K562 (cell line): ENCODE results near the gene DNAJC30. TPM values are rescaled to one million over a fixed set of nuclear protein-coding genes. Genes with fewer than 3 reads are reported as not detected.

Experiments
- BACH1 ChIP-seq: fragments of 200-800 bp; sonication (Bioruptor generic); IDR thresholded peaks from 2 replicates; pipeline ENCODE4 v1.6.1; 2016; ENCODE audit warnings: missing genetic modification characterization, missing compliant biosample characterization
- CBFA2T2 ChIP-seq: fragments of 450-650 bp; conservative IDR thresholded peaks from 2 replicates; pipeline ENCODE4 v1.6.1; 2017; ENCODE audit warnings: mild to moderate bottlenecking
- ELF2 ChIP-seq: fragments of 250-450 bp; sonication (Bioruptor Pico); IDR thresholded peaks from 2 replicates; pipeline ENCODE4 v1.5.0; 2021; ENCODE audit warnings: mild to moderate bottlenecking
- ETV5 ChIP-seq: sonication (generic); formaldehyde crosslinking; IDR thresholded peaks from 2 replicates; pipeline ENCODE4 v1.4.0; 2020; ENCODE audit warnings: low read depth, mild to moderate bottlenecking, missing genetic modification reagents
- HDAC1 ChIP-seq, 2 experiments: fragments of 450-650 bp; IDR thresholded peaks; 2 replicates each; pipeline ENCODE4 v1.6.1; 2016 to 2017; ENCODE audit warnings: inconsistent platforms in 1 of 2, mild to moderate bottlenecking in 1 of 2, moderate library complexity in 1 of 2
- LEF1 ChIP-seq: fragments of 450-650 bp; IDR thresholded peaks from 2 replicates; pipeline ENCODE4 v1.6.1; 2016; ENCODE audit warnings: mild to moderate bottlenecking
- NBN ChIP-seq: fragments of 450-650 bp; IDR thresholded peaks from 2 replicates; pipeline ENCODE4 v1.6.1; 2016; ENCODE audit warnings: low read depth, mild to moderate bottlenecking
- PCBP1 ChIP-seq: fragments of 200-400 bp; formaldehyde crosslinking; IDR thresholded peaks from 2 replicates; pipeline ENCODE4 v1.6.1; 2018; ENCODE audit warnings: mild to moderate bottlenecking, low read depth, low read length; ENCODE audit not compliant: poor library complexity, severe bottlenecking
- PML ChIP-seq: IDR thresholded peaks from 2 replicates; pipeline ENCODE4 v1.6.1; 2012; ENCODE audit warnings: low read length, inconsistent platforms
- SRSF3 ChIP-seq: fragments of 200-400 bp; formaldehyde crosslinking; IDR thresholded peaks from 2 replicates; pipeline ENCODE4 v1.6.1; 2016; ENCODE audit warnings: mild to moderate bottlenecking, low read length, moderate library complexity; ENCODE audit not compliant: insufficient read depth
- TCFL5 ChIP-seq: fragments of 250-450 bp; sonication (Bioruptor Pico); conservative IDR thresholded peaks from 2 replicates; pipeline ENCODE4 v1.6.1; 2021; ENCODE audit warnings: mild to moderate bottlenecking, moderate library complexity, matching md5 sums
- TSC22D4 ChIP-seq: fragments of 450-650 bp; IDR thresholded peaks from 2 replicates; pipeline ENCODE4 v1.6.1; 2016; ENCODE audit warnings: missing genetic modification characterization, missing biosample characterization, control low read depth
- ZNF140 ChIP-seq: fragments of 250-450 bp; sonication (Bioruptor Pico); IDR thresholded peaks from 2 replicates; pipeline ENCODE4 v1.8.0; 2021; ENCODE audit warnings: moderate library complexity, mild to moderate bottlenecking, inconsistent platforms
- ZNF445 ChIP-seq: fragments of 250-450 bp; sonication (Bioruptor Pico); IDR thresholded peaks from 2 replicates; pipeline ENCODE4 v1.4.0; 2020; ENCODE audit warnings: low read depth, mild to moderate bottlenecking, moderate library complexity
- ZNF668 ChIP-seq: fragments of 250-450 bp; sonication (Bioruptor Pico); IDR thresholded peaks from 2 replicates; pipeline ENCODE4 v1.8.0; 2022; ENCODE audit warnings: mild to moderate bottlenecking, inconsistent platforms
- ZNF699 ChIP-seq: fragments of 250-450 bp; sonication (Bioruptor Pico); IDR thresholded peaks from 2 replicates; pipeline ENCODE4 v1.8.0; 2021; ENCODE audit warnings: mild to moderate bottlenecking, moderate library complexity; ENCODE audit not compliant: insufficient replicate concordance
- polyA plus RNA-seq, 8 experiments: library from polyadenylated mRNA; depleted of rRNA in 4 of 8; stranded (reverse) in 5 of 8; unstranded in 3 of 8; fragments of >200 nt; fragmentation: Nextera tagmentation in 2 of 8; fragmentation: Illumina TruSeq in 1 of 8; extraction: Ambion mirVana in 2 of 8; extraction: Trizol in 1 of 8; gene quantifications; 2 replicates each; pipeline versions ENCODE4 v1.2.1 to v1.2.3, GENCODE V29; 2011 to 2014; ENCODE audit warnings: inconsistent platforms in 1 of 8, missing spikeins in 1 of 8
- total RNA-seq, 7 experiments: library from RNA; depleted of rRNA in 6 of 7; stranded (reverse); fragments of >200 nt in 6 of 7; fragmentation: Illumina TruSeq in 2 of 7; extraction: Trizol in 2 of 7; gene quantifications; 2 replicates each; pipeline versions ENCODE4 v1.2.1 to v1.2.3, GENCODE V29; 2011 to 2021; ENCODE audit warnings: low replicate concordance in 1 of 7
- TF ChIP-seq, protein P1 (sequence below): fragments of 450-650 bp; IDR thresholded peaks from 2 replicates; pipeline ENCODE4 v1.6.1; 2017; ENCODE audit warnings: antibody characterized with exemption, mild to moderate bottlenecking
- TF ChIP-seq, protein P2 (sequence below): fragments of 250-450 bp; sonication (Bioruptor Pico); IDR thresholded peaks from 2 replicates; pipeline ENCODE4 v1.9.0; 2021; ENCODE audit warnings: mild to moderate bottlenecking
- TF ChIP-seq, protein P3 (sequence below): fragments of 200-800 bp; sonication (Bioruptor generic); IDR thresholded peaks from 2 replicates; pipeline ENCODE4 v1.6.1; 2017; ENCODE audit warnings: missing genetic modification characterization, missing compliant biosample characterization
- TF ChIP-seq, protein P4 (sequence below): fragments of 250-450 bp; sonication (Bioruptor Pico); IDR thresholded peaks from 2 replicates; pipeline ENCODE4 v1.4.0; 2020; ENCODE audit warnings: mild to moderate bottlenecking, moderate library complexity, borderline replicate concordance

DNAJC30 gene
- total and polyA plus RNA-seq, 9 of the 15 experiments (the other 6 are each of a cell fraction or from before 2014, with no cell fraction given): 1.1 to 11.3 (median 4.6) TPM

DNA sequence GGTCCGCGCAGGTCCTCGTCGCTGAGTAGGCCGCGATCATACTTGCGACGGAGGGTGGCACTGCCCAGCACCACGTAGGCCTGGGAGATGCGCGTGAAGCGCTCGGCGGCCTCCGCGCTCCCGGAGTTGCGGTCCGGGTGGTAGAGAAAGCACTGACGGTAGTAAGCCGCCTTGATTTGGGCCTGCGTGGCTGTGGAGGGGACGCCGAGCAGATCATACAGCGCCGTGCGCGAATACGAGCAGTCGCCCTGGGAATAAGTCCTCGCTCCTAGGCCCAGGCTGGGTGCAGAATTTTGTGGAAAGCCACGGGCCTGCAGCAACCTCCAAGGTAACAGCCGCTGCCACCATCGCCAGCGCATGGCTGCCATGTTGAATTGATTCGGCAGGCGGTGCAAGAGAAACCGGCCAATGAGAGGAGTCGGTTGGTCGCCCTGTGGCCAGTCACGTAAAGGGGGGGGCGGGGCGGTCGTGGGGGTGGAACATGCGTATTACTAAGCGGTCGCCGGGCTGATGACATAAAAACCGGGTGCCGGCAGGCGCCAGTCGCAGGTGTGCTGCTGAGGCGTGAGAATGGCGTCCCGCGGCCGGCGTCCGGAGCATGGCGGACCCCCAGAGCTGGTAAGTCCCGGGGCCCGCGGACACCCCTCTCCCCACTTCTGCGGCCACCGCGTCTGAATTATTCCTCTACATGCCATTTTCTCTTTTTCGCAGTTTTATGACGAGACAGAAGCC lies at the start of gene DNAJC30, which contains the start of gene BUD23 (continued):
- no peak for TF ChIP-seq ZNF668 (CRISPR knock-in tag)
- no peak for TF ChIP-seq PCBP1
- TF ChIP-seq, protein P1, sequence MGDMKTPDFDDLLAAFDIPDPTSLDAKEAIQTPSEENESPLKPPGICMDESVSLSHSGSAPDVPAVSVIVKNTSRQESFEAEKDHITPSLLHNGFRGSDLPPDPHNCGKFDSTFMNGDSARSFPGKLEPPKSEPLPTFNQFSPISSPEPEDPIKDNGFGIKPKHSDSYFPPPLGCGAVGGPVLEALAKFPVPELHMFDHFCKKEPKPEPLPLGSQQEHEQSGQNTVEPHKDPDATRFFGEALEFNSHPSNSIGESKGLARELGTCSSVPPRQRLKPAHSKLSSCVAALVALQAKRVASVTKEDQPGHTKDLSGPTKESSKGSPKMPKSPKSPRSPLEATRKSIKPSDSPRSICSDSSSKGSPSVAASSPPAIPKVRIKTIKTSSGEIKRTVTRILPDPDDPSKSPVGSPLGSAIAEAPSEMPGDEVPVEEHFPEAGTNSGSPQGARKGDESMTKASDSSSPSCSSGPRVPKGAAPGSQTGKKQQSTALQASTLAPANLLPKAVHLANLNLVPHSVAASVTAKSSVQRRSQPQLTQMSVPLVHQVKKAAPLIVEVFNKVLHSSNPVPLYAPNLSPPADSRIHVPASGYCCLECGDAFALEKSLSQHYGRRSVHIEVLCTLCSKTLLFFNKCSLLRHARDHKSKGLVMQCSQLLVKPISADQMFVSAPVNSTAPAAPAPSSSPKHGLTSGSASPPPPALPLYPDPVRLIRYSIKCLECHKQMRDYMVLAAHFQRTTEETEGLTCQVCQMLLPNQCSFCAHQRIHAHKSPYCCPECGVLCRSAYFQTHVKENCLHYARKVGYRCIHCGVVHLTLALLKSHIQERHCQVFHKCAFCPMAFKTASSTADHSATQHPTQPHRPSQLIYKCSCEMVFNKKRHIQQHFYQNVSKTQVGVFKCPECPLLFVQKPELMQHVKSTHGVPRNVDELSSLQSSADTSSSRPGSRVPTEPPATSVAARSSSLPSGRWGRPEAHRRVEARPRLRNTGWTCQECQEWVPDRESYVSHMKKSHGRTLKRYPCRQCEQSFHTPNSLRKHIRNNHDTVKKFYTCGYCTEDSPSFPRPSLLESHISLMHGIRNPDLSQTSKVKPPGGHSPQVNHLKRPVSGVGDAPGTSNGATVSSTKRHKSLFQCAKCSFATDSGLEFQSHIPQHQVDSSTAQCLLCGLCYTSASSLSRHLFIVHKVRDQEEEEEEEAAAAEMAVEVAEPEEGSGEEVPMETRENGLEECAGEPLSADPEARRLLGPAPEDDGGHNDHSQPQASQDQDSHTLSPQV: no peak
- TF ChIP-seq TCFL5 (CRISPR knock-in tag): no peak
- peak; percentile 79 for TF ChIP-seq PML
- TF ChIP-seq HDAC1 (IDR thresholded peaks at IDR 0.05): peak in 1 of 2 experiments; percentile 93; a peak in 2 of 4 replicates
- no peak for TF ChIP-seq BACH1
- TF ChIP-seq, protein P2, sequence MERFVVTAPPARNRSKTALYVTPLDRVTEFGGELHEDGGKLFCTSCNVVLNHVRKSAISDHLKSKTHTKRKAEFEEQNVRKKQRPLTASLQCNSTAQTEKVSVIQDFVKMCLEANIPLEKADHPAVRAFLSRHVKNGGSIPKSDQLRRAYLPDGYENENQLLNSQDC (CRISPR knock-in tag): no peak
- no peak for TF ChIP-seq ZNF699 (CRISPR knock-in tag)
- TF ChIP-seq ETV5 (CRISPR knock-in tag): peak; percentile 51
- TF ChIP-seq ZNF445: no peak
- no peak for TF ChIP-seq LEF1
- TF ChIP-seq, protein P3, sequence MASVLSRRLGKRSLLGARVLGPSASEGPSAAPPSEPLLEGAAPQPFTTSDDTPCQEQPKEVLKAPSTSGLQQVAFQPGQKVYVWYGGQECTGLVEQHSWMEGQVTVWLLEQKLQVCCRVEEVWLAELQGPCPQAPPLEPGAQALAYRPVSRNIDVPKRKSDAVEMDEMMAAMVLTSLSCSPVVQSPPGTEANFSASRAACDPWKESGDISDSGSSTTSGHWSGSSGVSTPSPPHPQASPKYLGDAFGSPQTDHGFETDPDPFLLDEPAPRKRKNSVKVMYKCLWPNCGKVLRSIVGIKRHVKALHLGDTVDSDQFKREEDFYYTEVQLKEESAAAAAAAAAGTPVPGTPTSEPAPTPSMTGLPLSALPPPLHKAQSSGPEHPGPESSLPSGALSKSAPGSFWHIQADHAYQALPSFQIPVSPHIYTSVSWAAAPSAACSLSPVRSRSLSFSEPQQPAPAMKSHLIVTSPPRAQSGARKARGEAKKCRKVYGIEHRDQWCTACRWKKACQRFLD (CRISPR knock-in tag): peak; percentile 89; the same call in 1 of the 2 replicates
- TF ChIP-seq, protein P4, sequence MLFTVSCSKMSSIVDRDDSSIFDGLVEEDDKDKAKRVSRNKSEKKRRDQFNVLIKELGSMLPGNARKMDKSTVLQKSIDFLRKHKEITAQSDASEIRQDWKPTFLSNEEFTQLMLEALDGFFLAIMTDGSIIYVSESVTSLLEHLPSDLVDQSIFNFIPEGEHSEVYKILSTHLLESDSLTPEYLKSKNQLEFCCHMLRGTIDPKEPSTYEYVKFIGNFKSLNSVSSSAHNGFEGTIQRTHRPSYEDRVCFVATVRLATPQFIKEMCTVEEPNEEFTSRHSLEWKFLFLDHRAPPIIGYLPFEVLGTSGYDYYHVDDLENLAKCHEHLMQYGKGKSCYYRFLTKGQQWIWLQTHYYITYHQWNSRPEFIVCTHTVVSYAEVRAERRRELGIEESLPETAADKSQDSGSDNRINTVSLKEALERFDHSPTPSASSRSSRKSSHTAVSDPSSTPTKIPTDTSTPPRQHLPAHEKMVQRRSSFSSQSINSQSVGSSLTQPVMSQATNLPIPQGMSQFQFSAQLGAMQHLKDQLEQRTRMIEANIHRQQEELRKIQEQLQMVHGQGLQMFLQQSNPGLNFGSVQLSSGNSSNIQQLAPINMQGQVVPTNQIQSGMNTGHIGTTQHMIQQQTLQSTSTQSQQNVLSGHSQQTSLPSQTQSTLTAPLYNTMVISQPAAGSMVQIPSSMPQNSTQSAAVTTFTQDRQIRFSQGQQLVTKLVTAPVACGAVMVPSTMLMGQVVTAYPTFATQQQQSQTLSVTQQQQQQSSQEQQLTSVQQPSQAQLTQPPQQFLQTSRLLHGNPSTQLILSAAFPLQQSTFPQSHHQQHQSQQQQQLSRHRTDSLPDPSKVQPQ (CRISPR knock-in tag): no peak
- TF ChIP-seq ELF2 (CRISPR knock-in tag): no peak
- TF ChIP-seq SRSF3: no peak
- TF ChIP-seq CBFA2T2: no peak
- no peak for TF ChIP-seq ZNF140 (CRISPR knock-in tag)
- peak; percentile 72; the same call in 1 of the 2 replicates for TF ChIP-seq NBN
- no peak for TF ChIP-seq TSC22D4 (tag)
